Endothelial cell of umbilical vein (primary cell): ENCODE data around the gene AKAP1.

Source experiments
- CTCF ChIP-seq, 2 donors: IDR thresholded peaks; 1 replicate in 1 of 2; 2 replicates in 1 of 2; pipeline ENCODE4 v1.5.1; 2011; ENCODE audit warnings: low read length in 2 of 2, mild to moderate bottlenecking in 2 of 2, moderate library complexity in 2 of 2, control low read depth in 1 of 2, inconsistent platforms in 1 of 2, low read depth in 1 of 2; ENCODE audit not compliant: insufficient read depth in 1 of 2; ENCODE audit errors: extremely low read depth in 1 of 2
- EZH2 ChIP-seq: IDR thresholded peaks from 2 replicates; pipeline ENCODE4 v1.6.1; 2012; ENCODE audit warnings: borderline replicate concordance, low read depth, mild to moderate bottlenecking, moderate library complexity, low read length, inconsistent platforms; ENCODE audit not compliant: severe bottlenecking
- FOS ChIP-seq: IDR thresholded peaks from 2 replicates; pipeline ENCODE4 v1.6.1; 2011; ENCODE audit warnings: mild to moderate bottlenecking, low read length, moderate library complexity, borderline replicate concordance; ENCODE audit not compliant: insufficient read depth
- GATA2 ChIP-seq: IDR thresholded peaks from 2 replicates; pipeline ENCODE4 v1.7.0; 2011; ENCODE audit warnings: low read depth, mild to moderate bottlenecking, moderate library complexity, mixed read lengths, low read length; ENCODE audit not compliant: insufficient read length, insufficient read depth
- JUN ChIP-seq: IDR thresholded peaks from 2 replicates; pipeline ENCODE4 v1.6.1; 2011; ENCODE audit warnings: borderline replicate concordance, low read depth; ENCODE audit not compliant: insufficient read length, insufficient read depth
- MAX ChIP-seq: IDR thresholded peaks from 2 replicates; pipeline ENCODE4 v1.6.1; 2011; ENCODE audit not compliant: insufficient read depth, insufficient read length
- MYC ChIP-seq: IDR thresholded peaks from one replicate; pipeline ENCODE4 v1.6.1; 2011; ENCODE audit warnings: mild to moderate bottlenecking, low read depth, low read length
- POLR2A ChIP-seq: IDR thresholded peaks from 2 replicates; pipeline ENCODE4 v1.6.1; 2012; ENCODE audit warnings: low read depth, mild to moderate bottlenecking, control low read depth, low read length
- POLR2AphosphoS5 ChIP-seq: IDR thresholded peaks from 2 replicates; pipeline ENCODE4 v1.6.1; 2012; ENCODE audit warnings: low read depth, mild to moderate bottlenecking, control low read depth, low read length, moderate library complexity; ENCODE audit not compliant: insufficient read depth

GRCh38 chr17:57146273-57146672, 61.2 kb downstream of the AKAP1 start:
- no peak for TF ChIP-seq POLR2A
- TF ChIP-seq POLR2AphosphoS5: no peak
- no peak for TF ChIP-seq CTCF (IDR thresholded peaks at IDR 0.05; ENCODE audit: extremely low read depth in 1 of 2, insufficient read depth in 1 of 2, low read depth in 1 of 2, low read length in 2 of 2)
- no peak for TF ChIP-seq EZH2
- TF ChIP-seq GATA2: no peak
- TF ChIP-seq JUN: no peak
- no peak for TF ChIP-seq MYC
- no peak for TF ChIP-seq FOS
- no peak for TF ChIP-seq MAX
